ENCODE data around the gene ITGAD. TPM values are rescaled to one million over a fixed set of nuclear protein-coding genes. Genes with fewer than 3 reads are reported as not detected.

ITGAD gene
- total RNA-seq, 4 donors from 2014 or later, result 0.19 TPM; not detected in 3

DNA sequence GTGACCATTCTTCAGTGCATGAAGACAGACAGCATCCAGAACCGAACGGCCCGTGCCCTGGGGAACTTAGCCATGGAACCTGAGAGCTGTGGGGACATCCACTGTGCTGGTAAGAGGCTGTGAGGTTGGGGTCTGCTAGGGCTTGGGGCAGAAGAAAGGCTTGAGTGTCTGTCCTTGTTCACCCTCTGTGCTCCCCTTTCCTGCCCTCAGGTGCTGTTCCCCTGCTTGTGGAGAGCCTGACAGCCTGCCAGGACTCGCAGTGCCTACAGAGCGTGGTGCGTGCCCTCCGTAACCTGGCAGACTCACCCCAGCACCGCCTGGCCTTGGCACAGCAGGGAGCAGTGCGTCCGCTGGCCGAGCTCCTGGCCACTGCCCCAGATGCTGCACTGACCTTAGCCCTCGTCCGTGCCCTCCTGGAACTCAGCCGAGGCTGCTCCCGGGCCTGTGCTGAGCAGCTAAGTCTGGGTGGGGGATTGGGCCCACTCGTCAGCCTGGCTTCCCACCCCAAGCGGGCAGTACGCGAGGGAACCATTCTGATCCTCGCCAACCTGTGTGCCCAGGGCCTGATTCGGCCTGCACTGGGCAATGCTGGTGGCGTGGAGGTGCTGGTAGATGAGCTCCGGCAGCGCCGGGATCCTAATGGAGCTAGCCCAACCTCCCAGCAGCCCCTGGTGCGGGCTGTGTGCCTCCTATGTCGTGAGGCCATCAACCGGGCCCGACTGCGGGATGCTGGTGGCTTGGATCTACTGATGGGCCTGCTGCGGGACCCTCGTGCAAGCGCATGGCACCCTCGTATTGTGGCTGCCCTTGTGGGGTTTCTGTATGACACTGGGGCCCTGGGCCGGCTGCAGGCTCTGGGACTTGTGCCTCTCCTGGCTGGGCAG, 69.0 kb downstream of the ITGAD start:
- 88 to 90% methylated on average over 2 to 21 of the region's 35 CpGs for WGBS, 2 donors
- H3K27me3 ChIP-seq, result no peaks in the 10 kb centered on the region
- DNase-seq, result no peak
- peaks cover 27 to 60% (median 37%) of the 10 kb centered on the region in 3 donors for H3K36me3 ChIP-seq
- no peak for TF ChIP-seq POLR2A (IDR thresholded peaks at IDR 0.05)
- TF ChIP-seq, protein P1, sequence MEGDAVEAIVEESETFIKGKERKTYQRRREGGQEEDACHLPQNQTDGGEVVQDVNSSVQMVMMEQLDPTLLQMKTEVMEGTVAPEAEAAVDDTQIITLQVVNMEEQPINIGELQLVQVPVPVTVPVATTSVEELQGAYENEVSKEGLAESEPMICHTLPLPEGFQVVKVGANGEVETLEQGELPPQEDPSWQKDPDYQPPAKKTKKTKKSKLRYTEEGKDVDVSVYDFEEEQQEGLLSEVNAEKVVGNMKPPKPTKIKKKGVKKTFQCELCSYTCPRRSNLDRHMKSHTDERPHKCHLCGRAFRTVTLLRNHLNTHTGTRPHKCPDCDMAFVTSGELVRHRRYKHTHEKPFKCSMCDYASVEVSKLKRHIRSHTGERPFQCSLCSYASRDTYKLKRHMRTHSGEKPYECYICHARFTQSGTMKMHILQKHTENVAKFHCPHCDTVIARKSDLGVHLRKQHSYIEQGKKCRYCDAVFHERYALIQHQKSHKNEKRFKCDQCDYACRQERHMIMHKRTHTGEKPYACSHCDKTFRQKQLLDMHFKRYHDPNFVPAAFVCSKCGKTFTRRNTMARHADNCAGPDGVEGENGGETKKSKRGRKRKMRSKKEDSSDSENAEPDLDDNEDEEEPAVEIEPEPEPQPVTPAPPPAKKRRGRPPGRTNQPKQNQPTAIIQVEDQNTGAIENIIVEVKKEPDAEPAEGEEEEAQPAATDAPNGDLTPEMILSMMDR (IDR thresholded peaks at IDR 0.05), result no peak
- no peak overlapping the region for H3K27ac ChIP-seq
- intact Hi-C loops (cut with DNase I), result no loop called here
- H3K4me3 ChIP-seq, result no peak overlapping the region
- no peaks in the 10 kb centered on the region for H3K9me3 ChIP-seq
- peaks cover 17 to 28% (median 18%) of the 10 kb centered on the region in 3 donors for H3K4me1 ChIP-seq

DNA sequence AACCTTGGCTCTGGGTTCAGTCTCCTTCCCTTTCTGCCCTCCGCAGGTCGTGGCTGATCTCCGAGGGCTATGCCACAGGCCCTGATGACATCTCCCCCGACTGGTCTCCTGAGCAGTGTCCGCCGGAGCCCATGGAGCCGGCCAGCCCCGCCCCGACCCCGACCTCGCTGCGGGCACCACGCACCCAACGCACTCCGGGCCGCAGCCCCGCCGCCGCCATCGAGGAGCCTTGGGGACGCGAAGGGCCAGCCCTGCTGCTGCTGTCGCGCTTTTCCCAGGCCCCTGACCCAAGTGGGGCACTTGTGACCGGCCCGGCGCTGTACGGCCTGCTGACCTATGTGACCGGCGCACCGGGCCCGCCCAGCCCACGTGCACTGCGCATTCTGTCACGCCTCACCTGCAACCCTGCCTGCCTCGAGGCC, 71.2 kb downstream of the ITGAD start:
- intact Hi-C loops (cut with DNase I), result no loop called here
- Histone ChIP-seq H3K4me3 (no peak overlapping the region), H3K27me3 (no peaks in the 10 kb centered on the region), H3K4me1 (peaks cover 7 to 15% (median 8%) of the 10 kb centered on the region in 3 donors), H3K9me3 (no peaks in the 10 kb centered on the region), H3K36me3 (peaks cover 27 to 64% (median 37%) of the 10 kb centered on the region in 3 donors), H3K27ac (no peak overlapping the region)
- TF ChIP-seq, protein P1 (IDR thresholded peaks at IDR 0.05), result no peak
- no peak for TF ChIP-seq POLR2A (IDR thresholded peaks at IDR 0.05)
- WGBS, 2 donors, result 93 to 95% methylated on average over 2 to 12 of the region's 36 CpGs
- DNase-seq, result no peak

GRCh38 chr16:31464781-31465260, 71.7 kb downstream of the ITGAD start:
- no peak for TF ChIP-seq POLR2A (IDR thresholded peaks at IDR 0.05)
- TF ChIP-seq, protein P1 (IDR thresholded peaks at IDR 0.05), result no peak
- peaks cover 7 to 15% (median 8%) of the 10 kb centered on the region in 3 donors for H3K4me1 ChIP-seq
- 93 to 94% methylated on average over 7 to 16 of the region's 17 CpGs for WGBS, 2 donors
- H3K9me3 ChIP-seq, result no peaks in the 10 kb centered on the region
- H3K27ac ChIP-seq, result no peak overlapping the region
- H3K4me3 ChIP-seq, result no peak overlapping the region
- intact Hi-C loops (cut with DNase I), result no loop called here
- peaks cover 27 to 64% (median 37%) of the 10 kb centered on the region in 3 donors for H3K36me3 ChIP-seq
- DNase-seq, result no peak
- H3K27me3 ChIP-seq, result no peaks in the 10 kb centered on the region

DNA sequence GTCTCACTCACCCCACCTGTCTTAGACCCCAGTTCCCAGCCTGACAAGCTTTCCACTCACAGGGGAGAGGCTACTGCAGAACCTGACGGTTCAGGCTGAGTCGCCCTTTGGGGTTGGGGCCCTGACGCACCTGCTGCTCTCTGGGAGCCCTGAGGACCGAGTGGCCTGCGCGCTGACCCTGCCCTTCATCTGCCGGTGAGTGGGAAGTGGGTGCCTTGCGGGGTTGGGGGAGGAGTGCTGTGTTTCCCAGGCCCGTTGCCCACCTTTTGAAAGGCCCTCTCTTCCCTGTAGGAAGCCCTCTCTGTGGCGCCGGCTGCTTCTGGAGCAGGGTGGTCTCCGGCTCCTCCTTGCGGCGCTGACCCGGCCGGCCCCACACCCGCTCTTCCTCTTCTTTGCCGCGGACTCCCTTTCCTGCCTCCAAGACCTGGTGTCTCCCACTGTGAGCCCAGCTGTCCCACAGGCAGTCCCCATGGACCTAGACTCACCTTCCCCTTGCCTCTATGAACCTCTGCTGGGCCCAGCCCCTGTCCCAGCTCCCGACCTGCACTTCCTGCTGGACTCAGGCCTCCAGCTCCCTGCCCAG, 72.7 kb downstream of the ITGAD start:
- peaks cover 27 to 64% (median 37%) of the 10 kb centered on the region in 3 donors for H3K36me3 ChIP-seq

More for the DNA sequence above, 72.7 kb downstream of the ITGAD start:
- Histone ChIP-seq H3K27me3 (no peaks in the 10 kb centered on the region), H3K27ac (no peak overlapping the region), H3K4me3 (no peak overlapping the region), H3K9me3 (no peaks in the 10 kb centered on the region), H3K4me1 (peaks cover 0 to 8% (median under 1%) of the 10 kb centered on the region in 3 donors)
- no peak for DNase-seq
- 95% methylated on average over 10 to 18 of the region's 20 CpGs for WGBS, 2 donors
- no peak for TF ChIP-seq POLR2A (IDR thresholded peaks at IDR 0.05)
- TF ChIP-seq, protein P1 (IDR thresholded peaks at IDR 0.05), result no peak
- intact Hi-C loops (cut with DNase I), result no loop called here

Measured in esophagus squamous epithelium (tissue), 5 donors.